Muscle layer of duodenum (tissue), 2 donors: ENCODE data around the gene TAPBP.

Experiments used
- H3K27ac ChIP-seq: one replicate; pipeline ENCODE4 v1.7.0; 2013; ENCODE audit warnings: mild to moderate bottlenecking, low read length
- H3K27me3 ChIP-seq: one replicate; pipeline ENCODE4 v1.7.0; 2013; ENCODE audit warnings: low read depth, mild to moderate bottlenecking, control low read depth, low read length
- H3K36me3 ChIP-seq, 2 donors: one replicate each; pipeline ENCODE4 v1.7.0; 2013; ENCODE audit warnings: low read length in 2 of 2, control low read depth in 1 of 2, mild to moderate bottlenecking in 1 of 2; ENCODE audit not compliant: insufficient read depth in 2 of 2, control insufficient read depth in 1 of 2
- H3K4me1 ChIP-seq, 2 donors: one replicate each; pipeline ENCODE4 v1.7.0; 2013; ENCODE audit warnings: low read length in 2 of 2, mild to moderate bottlenecking in 2 of 2, control low read depth in 1 of 2, moderate library complexity in 1 of 2; ENCODE audit not compliant: insufficient read depth in 2 of 2, control insufficient read depth in 1 of 2
- H3K4me3 ChIP-seq, 2 donors: one replicate each; pipeline ENCODE4 v1.7.0; 2013; ENCODE audit warnings: low read length in 2 of 2, low read depth in 1 of 2, mild to moderate bottlenecking in 1 of 2
- H3K9me3 ChIP-seq, 2 donors: one replicate each; pipeline ENCODE4 v1.7.0; 2013; ENCODE audit warnings: low read length in 2 of 2, control low read depth in 1 of 2, mild to moderate bottlenecking in 1 of 2; ENCODE audit not compliant: control insufficient read depth in 1 of 2
- donor health status: healthy.

TAPBP gene

DNA sequence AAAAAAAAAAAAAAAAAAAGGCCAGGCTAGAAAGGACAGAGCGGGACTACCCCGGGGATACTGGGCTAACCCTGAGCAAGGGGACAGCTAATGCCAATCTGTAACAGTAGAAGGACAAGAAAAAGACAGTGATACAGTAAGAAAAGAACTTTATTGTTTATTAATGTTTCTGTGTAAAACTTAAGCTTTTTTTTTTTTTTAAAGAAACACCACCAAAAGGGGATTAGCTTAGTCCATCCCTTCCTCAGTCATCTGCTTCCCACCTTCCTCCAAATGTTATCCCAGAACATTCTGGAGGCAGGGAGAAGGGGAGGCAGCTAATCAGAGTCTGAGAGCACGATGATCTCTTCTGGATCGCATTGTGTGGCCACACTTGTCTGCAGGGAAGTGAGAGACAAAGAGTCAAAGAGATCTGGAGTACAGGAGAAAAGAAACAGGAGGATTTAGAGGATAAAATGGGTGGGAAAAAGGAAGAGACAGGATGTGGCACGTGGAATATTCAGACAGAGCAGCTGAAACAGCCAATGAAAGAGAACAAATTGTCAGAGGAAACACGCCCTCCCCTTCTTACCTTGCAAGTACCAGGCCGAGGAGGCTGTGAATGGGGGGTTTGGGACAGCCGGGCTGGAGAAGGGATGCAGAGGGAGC is 4.7 kb upstream of the TAPBP start:
- Histone ChIP-seq H3K4me3 (peak overlapping the region; percentile 61 to 85), H3K4me1 (peaks cover 24 to 61% of the 10 kb centered on the region in 2 donors), H3K9me3 (no peaks in the 10 kb centered on the region), H3K27ac (peak overlapping the region; percentile 86), H3K27me3 (no peaks in the 10 kb centered on the region), H3K36me3 (peaks cover 18 to 30% of the 10 kb centered on the region in 2 donors)

DNA sequence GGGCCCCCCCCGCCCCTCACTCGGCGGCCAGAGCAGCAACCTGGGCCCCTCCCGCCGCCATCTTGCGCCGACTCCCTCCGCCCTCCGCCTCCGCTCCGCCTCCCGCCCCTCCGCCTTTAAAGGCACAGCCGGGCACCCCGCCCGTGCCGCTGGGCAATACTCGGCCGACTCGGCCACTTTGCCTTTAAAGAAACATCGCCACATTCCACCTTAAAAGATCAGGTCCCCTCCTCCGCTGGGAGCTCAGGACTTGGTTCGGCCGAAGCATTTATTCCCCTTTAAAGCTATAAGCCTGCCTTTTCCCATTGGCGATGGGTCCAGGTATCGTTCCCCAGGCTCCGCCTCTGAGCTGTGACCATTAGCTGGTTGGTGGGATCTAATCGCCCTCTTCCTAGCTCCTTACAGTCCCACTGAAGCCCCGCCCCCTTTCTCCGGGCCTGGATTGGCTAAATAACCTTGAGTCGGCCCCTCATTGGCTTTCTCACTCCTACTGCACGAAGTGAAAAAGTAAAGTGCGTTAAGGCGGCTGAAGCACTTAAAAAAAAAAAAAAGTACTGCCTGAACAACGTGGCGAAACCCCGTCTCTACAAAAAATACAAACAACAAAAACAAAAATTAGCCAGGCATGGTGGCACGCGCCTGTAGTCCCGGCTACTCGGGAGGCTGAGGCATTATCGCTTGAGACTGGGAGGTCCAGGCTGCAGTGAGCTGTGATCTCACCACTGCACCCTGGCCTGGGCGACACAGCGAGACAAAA is 4.0 kb upstream of the TAPBP start, which contains the start of gene ZBTB22:
TSS of gene ZBTB22 (minus strand) at position 76 of the 757 bp plus-strand sequence. CDS start 828 bp downstream, outside the sequence.
- no peaks in the 10 kb centered on the region for H3K27me3 ChIP-seq
- H3K27ac ChIP-seq: peak within 1 kb of the TSS; percentile 86
- H3K36me3 ChIP-seq: peaks cover 18 to 30% of the 10 kb centered on the region in 2 donors
- H3K4me1 ChIP-seq: peaks cover 23 to 60% of the 10 kb centered on the region in 2 donors
- peak within 1 kb of the TSS; percentile 61 to 85 for H3K4me3 ChIP-seq
- no peaks in the 10 kb centered on the region for H3K9me3 ChIP-seq

DNA sequence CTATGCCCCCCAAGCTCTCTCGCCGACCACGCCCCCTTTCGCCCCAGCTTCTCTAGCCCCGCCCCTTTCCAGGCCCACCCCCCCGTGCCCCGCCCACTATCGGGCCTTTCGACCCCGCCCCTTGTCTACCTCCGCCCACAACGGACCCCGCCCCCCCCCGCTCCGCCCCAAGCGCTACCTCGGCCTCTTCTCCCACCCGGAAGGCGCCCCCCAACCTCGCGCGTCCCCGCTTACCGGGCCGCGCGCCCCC is 3.5 kb upstream of the TAPBP start:
- Histone ChIP-seq H3K27ac (no peak overlapping the region), H3K27me3 (no peaks in the 10 kb centered on the region), H3K4me1 (peaks cover 23 to 64% of the 10 kb centered on the region in 2 donors), H3K4me3 (peak overlapping the region; percentile 47 to 61), H3K36me3 (peaks cover 18 to 30% of the 10 kb centered on the region in 2 donors), H3K9me3 (no peaks in the 10 kb centered on the region)

DNA sequence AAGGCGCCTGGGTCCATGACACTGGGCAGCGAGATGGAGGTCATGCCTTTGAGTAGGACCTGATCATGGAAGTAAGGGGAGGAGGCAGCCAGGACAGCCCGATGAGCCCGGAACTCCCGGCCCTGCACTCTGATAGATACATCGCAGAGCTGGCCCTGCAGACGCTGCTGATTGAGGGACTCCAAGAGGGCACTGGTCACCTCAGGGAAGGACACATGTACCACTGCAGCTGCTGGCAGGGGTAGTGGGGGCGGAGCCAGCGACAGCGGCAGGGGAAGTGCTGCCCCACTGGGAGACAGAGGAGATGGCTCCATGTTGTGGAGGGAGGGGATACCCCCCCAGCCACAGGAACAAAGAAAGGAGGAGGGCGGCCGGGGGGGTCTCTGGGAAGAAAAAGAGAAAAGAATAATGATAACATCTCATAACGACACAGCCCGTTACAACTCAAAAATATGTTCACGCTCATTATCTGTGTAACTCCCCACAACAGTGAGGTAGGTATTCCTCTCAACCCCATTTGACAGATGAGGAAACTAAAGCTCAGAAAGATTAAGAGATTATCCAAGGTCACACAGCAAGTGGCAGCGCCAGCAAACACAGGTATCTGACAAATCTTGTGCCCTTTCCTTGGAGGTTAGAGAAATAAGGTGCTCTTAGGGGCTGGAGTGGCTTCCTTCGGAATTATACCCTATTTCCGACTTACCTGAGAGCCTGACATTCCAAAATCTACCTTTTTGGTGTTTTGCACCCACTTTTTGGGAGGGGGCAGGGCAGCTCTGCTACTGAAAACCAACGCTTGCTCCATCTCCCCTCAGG is 2.9 kb upstream of the TAPBP start:
- Histone ChIP-seq H3K27me3 (no peaks in the 10 kb centered on the region), H3K4me3 (peak overlapping the region; percentile 47 to 61), H3K27ac (no peak overlapping the region), H3K9me3 (no peaks in the 10 kb centered on the region), H3K36me3 (peaks cover 18 to 30% of the 10 kb centered on the region in 2 donors), H3K4me1 (peaks cover 23 to 64% of the 10 kb centered on the region in 2 donors)

DNA sequence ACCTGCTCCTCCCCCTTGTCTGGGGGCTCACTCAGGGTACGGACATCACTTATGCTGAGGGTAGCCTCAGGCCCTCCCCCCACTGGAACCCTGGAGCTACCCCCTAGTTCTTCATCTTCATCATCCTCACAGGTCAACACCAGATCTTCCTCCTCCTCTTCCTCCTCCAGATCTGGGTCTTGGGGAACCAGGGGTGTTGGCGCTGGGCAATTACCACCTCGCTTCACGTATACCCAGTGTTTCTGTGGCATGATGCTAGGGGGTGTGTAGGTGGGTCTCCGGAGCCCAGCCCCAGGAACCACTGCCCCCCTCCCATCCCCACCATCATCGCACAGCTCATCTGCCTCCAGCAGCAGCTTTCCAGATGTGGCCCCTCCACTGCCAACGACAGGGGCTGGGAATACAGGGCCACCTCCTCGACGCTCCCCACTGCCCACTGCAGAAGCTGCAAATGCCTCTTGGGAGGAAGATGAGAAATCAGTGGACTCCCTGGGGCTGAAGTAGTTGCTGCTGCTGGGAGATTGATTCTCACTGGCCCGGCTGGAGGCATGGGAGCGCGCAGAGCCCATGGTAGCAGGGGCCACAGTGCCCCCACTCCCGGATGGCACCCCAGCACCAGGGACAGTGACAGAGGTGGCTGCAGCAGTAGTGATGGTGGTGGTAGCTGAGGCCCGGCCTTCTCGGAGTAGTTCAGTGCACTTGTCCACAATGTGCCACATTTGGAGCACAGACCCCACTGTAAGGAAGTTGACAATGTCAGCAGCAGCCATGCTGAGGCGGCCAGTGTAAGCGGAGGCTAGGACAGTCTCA is 2.1 kb upstream of the TAPBP start:
- no peaks in the 10 kb centered on the region for H3K27me3 ChIP-seq
- H3K4me3 ChIP-seq: no peak overlapping the region
- H3K4me1 ChIP-seq: peaks cover 20 to 59% of the 10 kb centered on the region in 2 donors
- H3K36me3 ChIP-seq: peaks cover 18 to 27% of the 10 kb centered on the region in 2 donors
- no peaks in the 10 kb centered on the region for H3K9me3 ChIP-seq
- no peak overlapping the region for H3K27ac ChIP-seq

DNA sequence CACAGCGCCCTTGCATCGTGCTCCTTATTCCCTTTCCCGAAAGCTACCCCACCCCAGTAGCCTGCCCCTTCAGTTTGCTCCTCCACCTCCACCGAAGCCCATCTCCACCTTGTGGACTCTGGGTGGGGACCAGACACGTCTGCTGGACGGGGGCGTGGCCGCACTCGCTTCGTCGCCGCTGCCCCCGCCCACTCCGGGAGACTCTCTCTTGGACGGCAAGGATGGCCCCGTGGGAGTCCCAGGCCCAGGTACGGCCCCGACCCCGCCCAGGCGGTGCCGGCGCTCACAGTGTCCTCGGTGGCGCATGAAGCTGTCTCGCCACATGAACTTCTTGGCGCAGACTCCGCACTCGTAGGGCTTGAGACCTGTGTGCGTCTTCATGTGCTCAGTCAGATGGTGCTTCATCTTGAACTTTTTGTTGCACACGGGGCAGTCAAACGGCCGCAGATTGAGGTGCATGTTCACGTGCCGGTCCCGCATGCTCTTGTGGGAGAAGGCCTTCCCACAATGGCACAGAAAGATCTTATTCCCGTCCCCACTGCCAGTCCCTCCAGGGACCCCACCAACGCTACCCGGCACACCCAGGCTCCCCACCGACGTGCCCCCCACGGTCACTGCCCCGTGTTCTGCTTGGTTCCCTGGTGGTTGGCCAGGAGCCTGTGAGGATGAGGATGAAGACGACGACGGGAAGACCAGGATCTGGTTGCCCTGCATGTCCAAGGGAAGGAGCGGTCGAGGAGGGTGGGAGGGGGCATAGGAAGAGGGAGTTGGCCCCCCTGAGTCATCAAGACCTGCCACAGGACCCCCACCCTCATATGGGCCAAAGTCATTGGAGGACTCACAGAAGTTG is 1.3 kb upstream of the TAPBP start:
- Histone ChIP-seq H3K36me3 (peaks cover 11 to 19% of the 10 kb centered on the region in 2 donors), H3K9me3 (no peaks in the 10 kb centered on the region), H3K4me1 (peaks cover 12 to 50% of the 10 kb centered on the region in 2 donors), H3K4me3 (peak overlapping the region; percentile 92 to 95), H3K27me3 (no peaks in the 10 kb centered on the region), H3K27ac (peak overlapping the region; percentile 96)

DNA sequence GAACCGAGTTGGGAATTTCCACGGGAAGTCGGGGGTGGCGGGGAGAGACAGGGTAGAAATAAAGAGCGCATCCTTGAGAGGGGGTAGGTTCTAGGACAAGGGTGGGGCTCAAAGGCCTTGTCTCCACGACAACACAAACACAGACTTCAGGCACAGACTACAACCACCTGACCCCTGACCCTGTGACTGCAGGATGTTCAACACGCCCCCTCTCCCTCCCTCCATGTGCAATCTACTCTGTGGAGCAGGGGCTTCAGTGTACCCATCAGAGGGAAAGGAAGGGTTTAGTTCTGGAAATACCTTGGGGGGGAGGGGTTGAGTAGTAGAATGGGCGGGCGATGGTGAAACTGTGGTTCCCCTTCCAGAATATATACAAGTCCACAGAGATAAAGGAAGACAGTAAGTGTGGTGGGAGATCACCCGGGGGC is 651 bp upstream of the TAPBP start:
- no peaks in the 10 kb centered on the region for H3K9me3 ChIP-seq
- H3K27me3 ChIP-seq: no peaks in the 10 kb centered on the region
- H3K4me1 ChIP-seq: peaks cover 12 to 47% of the 10 kb centered on the region in 2 donors
- peak overlapping the region; percentile 96 for H3K27ac ChIP-seq
- H3K36me3 ChIP-seq: peaks cover 5 to 13% of the 10 kb centered on the region in 2 donors
- H3K4me3 ChIP-seq: peak overlapping the region; percentile 92 to 95

DNA sequence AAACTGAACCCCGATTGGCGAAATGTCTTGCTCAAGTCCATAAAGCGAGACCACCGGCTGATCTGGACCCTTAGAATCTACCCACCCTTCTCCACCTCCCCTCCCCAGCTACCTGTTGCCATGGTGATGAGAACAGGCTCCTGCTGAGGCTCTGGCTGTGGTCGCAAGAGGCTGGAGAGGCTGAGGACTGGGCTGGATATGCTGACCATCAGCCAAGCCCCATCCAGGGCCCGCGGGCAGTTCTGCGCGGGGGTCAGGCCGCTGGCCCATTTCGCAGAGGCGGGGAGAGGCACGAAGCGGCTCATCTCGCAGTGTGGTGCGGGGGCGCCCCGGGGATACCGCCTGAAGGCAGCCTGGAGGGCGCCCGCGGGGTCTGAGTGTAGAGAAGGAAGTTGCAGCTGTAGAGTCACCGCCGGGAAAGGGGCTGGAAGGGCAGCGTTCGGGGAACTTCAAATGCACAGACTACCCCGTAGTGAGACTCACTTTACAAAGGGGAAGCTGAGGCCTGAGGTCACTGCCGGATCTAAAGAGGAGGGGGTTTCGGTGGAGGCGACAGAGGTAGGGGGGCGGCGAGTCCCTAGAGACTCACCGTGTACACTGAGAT is 671 bp downstream of the TAPBP start:
- H3K27ac ChIP-seq: peak overlapping the region; percentile 96
- H3K9me3 ChIP-seq: no peaks in the 10 kb centered on the region
- no peaks in the 10 kb centered on the region for H3K27me3 ChIP-seq
- H3K4me3 ChIP-seq: peak overlapping the region; percentile 92 to 95
- H3K4me1 ChIP-seq: peaks cover 5 to 39% of the 10 kb centered on the region in 2 donors
- no peaks in the 10 kb centered on the region for H3K36me3 ChIP-seq

DNA sequence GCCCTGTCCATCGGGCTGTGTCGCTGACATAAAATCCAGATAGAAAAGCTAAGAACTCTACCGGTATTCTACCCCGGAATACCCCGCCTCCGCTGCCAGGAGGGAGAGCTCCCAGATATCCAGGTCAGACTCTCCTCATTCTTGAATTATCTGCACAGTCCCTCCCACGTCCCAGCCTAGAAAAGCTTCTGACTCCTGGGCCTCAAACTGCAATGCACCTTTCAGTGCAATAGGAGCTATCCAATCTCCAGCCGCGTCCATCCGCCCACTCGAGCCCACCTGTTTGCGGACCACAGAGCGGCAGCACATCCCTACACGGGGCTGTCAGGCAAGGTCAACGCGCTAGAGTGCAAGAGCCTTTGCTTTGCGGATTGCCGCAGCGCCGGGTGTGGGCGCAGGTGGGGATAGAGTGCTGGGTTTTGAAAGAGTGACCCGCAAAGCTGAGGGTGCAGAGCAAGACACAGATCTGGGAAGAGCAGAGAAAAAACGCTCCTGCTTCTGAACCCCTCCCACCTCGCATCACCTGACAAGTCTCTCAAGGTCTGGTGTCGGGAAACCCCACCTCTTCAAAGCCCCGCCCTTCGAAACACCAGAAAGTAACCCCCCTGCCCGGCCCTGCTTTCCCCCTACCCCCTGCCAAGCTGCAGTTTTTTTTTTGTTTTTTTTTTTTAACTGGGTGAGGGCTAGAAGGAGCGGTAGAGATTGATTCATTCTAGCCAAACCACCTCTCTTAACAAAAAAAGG is 1.3 kb downstream of the TAPBP start:
- Histone ChIP-seq H3K4me3 (peak overlapping the region; percentile 92 to 95), H3K36me3 (no peaks in the 10 kb centered on the region), H3K4me1 (peaks cover 5 to 37% of the 10 kb centered on the region in 2 donors), H3K27ac (peak overlapping the region; percentile 96), H3K27me3 (no peaks in the 10 kb centered on the region), H3K9me3 (no peaks in the 10 kb centered on the region)
